ENCODE measurements around the gene ATP13A4.

- TF ChIP-seq CTCF (IDR thresholded peaks at IDR 0.05): no peak
- TF ChIP-seq EP300 (IDR thresholded peaks at IDR 0.05): no peak
Measured at GRCh38 chr3:193520738-193521137, 34.0 kb downstream of the ATP13A4 start.
